HL-60 (cell line): ENCODE measurements around the gene MAGED2.

ENCODE experiments used
- DNase-seq, 2 experiments: peaks; one replicate each; pipeline ENCODE4 v3.0.0-alpha.2; 2010 to 2020; ENCODE audit warnings: low read depth in 1 of 2, low spot score in 1 of 2
- H3K27ac ChIP-seq: fragments of 250-450 bp; sonication (Bioruptor Pico); replicated peaks from 2 replicates; pipeline ENCODE4 v1.5.1; 2020; ENCODE audit warnings: mild to moderate bottlenecking, moderate library complexity
- H3K27me3 ChIP-seq: fragments of 250-450 bp; sonication (Bioruptor Pico); 2 replicates; pipeline ENCODE4 v1.5.1; 2021; ENCODE audit warnings: mild to moderate bottlenecking, moderate library complexity; ENCODE audit not compliant: insufficient read depth, poor library complexity, severe bottlenecking
- H3K4me3 ChIP-seq: replicated peaks from 2 replicates; pipeline ENCODE4 v1.5.1; 2011; ENCODE audit warnings: mild to moderate bottlenecking, control low read depth, low read length; ENCODE audit not compliant: insufficient read depth
- GABPA ChIP-seq: IDR thresholded peaks from 2 replicates; pipeline ENCODE4 v1.6.1; 2012; ENCODE audit warnings: low read depth
- POLR2AphosphoS5 ChIP-seq: IDR thresholded peaks from 2 replicates; pipeline ENCODE4 v1.6.1; 2012; ENCODE audit warnings: low read depth
- REST ChIP-seq: IDR thresholded peaks from 2 replicates; pipeline ENCODE4 v1.6.1; 2012; ENCODE audit warnings: low read depth; ENCODE audit not compliant: insufficient replicate concordance
- SPI1 ChIP-seq: IDR thresholded peaks from 2 replicates; pipeline ENCODE4 v1.6.1; 2012; ENCODE audit warnings: low read depth, mild to moderate bottlenecking, borderline replicate concordance
- TF ChIP-seq, protein P1 (sequence below): IDR thresholded peaks from one replicate; pipeline ENCODE4 v1.5.1; 2011; ENCODE audit warnings: low read length, control low read depth, inconsistent platforms; ENCODE audit not compliant: insufficient read depth

Gene MAGED2

GRCh38 chrX:54818221-54818620 lies 10.7 kb downstream of the MAGED2 start:
- DNase-seq, result no peak
- TF ChIP-seq POLR2AphosphoS5, result no peak
- TF ChIP-seq, protein P1, sequence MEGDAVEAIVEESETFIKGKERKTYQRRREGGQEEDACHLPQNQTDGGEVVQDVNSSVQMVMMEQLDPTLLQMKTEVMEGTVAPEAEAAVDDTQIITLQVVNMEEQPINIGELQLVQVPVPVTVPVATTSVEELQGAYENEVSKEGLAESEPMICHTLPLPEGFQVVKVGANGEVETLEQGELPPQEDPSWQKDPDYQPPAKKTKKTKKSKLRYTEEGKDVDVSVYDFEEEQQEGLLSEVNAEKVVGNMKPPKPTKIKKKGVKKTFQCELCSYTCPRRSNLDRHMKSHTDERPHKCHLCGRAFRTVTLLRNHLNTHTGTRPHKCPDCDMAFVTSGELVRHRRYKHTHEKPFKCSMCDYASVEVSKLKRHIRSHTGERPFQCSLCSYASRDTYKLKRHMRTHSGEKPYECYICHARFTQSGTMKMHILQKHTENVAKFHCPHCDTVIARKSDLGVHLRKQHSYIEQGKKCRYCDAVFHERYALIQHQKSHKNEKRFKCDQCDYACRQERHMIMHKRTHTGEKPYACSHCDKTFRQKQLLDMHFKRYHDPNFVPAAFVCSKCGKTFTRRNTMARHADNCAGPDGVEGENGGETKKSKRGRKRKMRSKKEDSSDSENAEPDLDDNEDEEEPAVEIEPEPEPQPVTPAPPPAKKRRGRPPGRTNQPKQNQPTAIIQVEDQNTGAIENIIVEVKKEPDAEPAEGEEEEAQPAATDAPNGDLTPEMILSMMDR, result no peak
- TF ChIP-seq SPI1, result no peak
- TF ChIP-seq GABPA, result no peak
- no peak for TF ChIP-seq REST
- H3K27me3 ChIP-seq, result no peaks in the 10 kb centered on the region
- no peak overlapping the region for H3K4me3 ChIP-seq
- no peak overlapping the region for H3K27ac ChIP-seq

- Histone ChIP-seq H3K4me3 (no peak overlapping the region), H3K27me3 (no peaks in the 10 kb centered on the region), H3K27ac (no peak overlapping the region)
- TF ChIP-seq SPI1, result peak; percentile 5; the same call in 1 of the 2 replicates
- TF ChIP-seq, protein P1, result no peak
- peak in 1 of 2 experiments; percentile 18 for DNase-seq
Observed at GRCh38 chrX:54819201-54819600, 11.7 kb downstream of the MAGED2 start.

DNA sequence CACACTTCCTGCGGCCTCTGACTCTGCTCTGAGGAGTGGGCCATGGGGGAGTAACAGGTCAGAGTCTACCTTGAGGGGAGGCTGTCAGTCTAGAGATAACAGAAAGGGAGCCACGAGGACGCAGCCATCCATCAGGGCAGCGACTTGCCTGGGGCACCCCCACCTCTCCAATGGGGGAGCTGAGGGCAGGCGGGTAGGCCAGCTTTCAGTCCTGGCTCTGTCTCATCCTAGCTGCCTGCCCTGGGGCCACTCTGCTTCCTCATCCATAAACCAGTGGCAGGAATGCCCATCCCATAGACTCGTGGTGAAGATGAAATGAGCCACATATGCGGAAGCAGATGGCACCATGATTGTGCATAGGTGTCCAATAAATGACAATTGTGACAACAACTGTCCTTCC lies 13.2 kb downstream of the MAGED2 start:
- TF ChIP-seq SPI1 (no peak), GABPA (no peak), POLR2AphosphoS5 (no peak), REST (no peak)
- TF ChIP-seq, protein P1, result no peak
- Histone ChIP-seq H3K27ac (no peak overlapping the region), H3K27me3 (no peaks in the 10 kb centered on the region), H3K4me3 (no peak overlapping the region)
- no peak for DNase-seq

GRCh38 chrX:54821310-54821709 lies 13.8 kb downstream of the MAGED2 start:
- TF ChIP-seq POLR2AphosphoS5 (no peak), GABPA (no peak)
- Histone ChIP-seq H3K4me3 (no peak overlapping the region), H3K27me3 (no peaks in the 10 kb centered on the region), H3K27ac (no peak overlapping the region)
- DNase-seq, result no peak
